ENCODE data around the gene MAGEF1. TPM values are rescaled to one million over a fixed set of nuclear protein-coding genes. Genes with fewer than 3 reads are reported as not detected.

Gene MAGEF1
- total and polyA plus RNA-seq, 2 of the 13 experiments (the other 11 are each of a cell fraction or from before 2014, with no cell fraction given) = 26.0 to 62.4 TPM

- Histone ChIP-seq H3K4me3 (replicated peaks in 1 of 3; ENCODE audit: insufficient read depth in 1 of 3, low read depth in 2 of 3, low read length in 3 of 3) (no peak overlapping the region), H4K20me1 (ENCODE audit: insufficient read depth, low read length) (no peaks in the 10 kb centered on the region; the same call in 1 of the 2 replicates), H3K4me1 (ENCODE audit: insufficient read depth, low read length) (peaks cover 33% of the 10 kb centered on the region), H3K4me2 (ENCODE audit: low read depth, low read length) (peak overlapping the region; percentile 85; the same call in 1 of the 2 replicates), H3K27ac (ENCODE audit: extremely low read length, insufficient read depth, low read length) (no peak overlapping the region), H2AFZ (ENCODE audit: low read length) (no peak overlapping the region), H3K27me3 (ENCODE audit: control insufficient read depth in 1 of 2, insufficient read depth in 2 of 2, low read length in 2 of 2) (no peaks in the 10 kb centered on the region; a peak in 1 of 5 replicates), H3K9ac (ENCODE audit: insufficient read depth, low read depth, low read length) (no peak overlapping the region), H3K36me3 (replicated peaks in 1 of 2; ENCODE audit: control insufficient read depth in 1 of 2, insufficient read depth in 2 of 2, low read length in 2 of 2) (peaks cover 0 to 5% of the 10 kb centered on the region in 2 experiments; a peak in 1 of 5 replicates), H3K9me3 (ENCODE audit: low read length) (no peaks in the 10 kb centered on the region), H3K79me2 (ENCODE audit: insufficient read depth, low read length) (peaks cover 23% of the 10 kb centered on the region)
- no peak for DNase-seq (ENCODE audit: low spot score)
- POLR2A ChIA-PET = no interaction called here
- 75% methylated on average over 2 of the region's 2 CpGs for WGBS (ENCODE audit: low lambda C conversion rate)
- TF ChIP-seq ZNF296 (CRISPR knock-in tag; conservative IDR thresholded peaks at IDR 0.05) (no peak), STAG1 (CRISPR knock-in tag; IDR thresholded peaks at IDR 0.05) (no peak), SAP130 (CRISPR knock-in tag; IDR thresholded peaks at IDR 0.05; ENCODE audit: low read depth) (no peak), NFE2L1 (CRISPR knock-in tag; IDR thresholded peaks at IDR 0.05; ENCODE audit: borderline replicate concordance) (no peak), NPAS2 (CRISPR knock-in tag; IDR thresholded peaks at IDR 0.05; ENCODE audit: borderline replicate concordance) (no peak), REXO4 (CRISPR knock-in tag; IDR thresholded peaks at IDR 0.05; ENCODE audit: borderline replicate concordance) (no peak), MYPOP (CRISPR knock-in tag; IDR thresholded peaks at IDR 0.05) (no peak), ZNF570 (CRISPR knock-in tag; IDR thresholded peaks at IDR 0.05; ENCODE audit: borderline replicate concordance) (no peak), GMEB2 (CRISPR knock-in tag; IDR thresholded peaks at IDR 0.05; ENCODE audit: low read depth) (no peak)
- no TSS peak for BruUV-seq (replicated peaks)
- CTCF ChIA-PET (ENCODE audit: low intra/inter-chr PET ratio, low total read pairs) = no interaction called here
- no peak for FAIRE-seq
- no peak for ATAC-seq
- in situ Hi-C loops (cut with HindIII; ENCODE audit: extremely low pct_ligation_motif_present, low pct_unique_long_range_greater_than_20kb) (no loop called here), intact Hi-C loops (cut with micrococcal nuclease; ENCODE audit: unreplicated experiment) (loop anchor here (5.0 kb wide), 1 partner anchor 146 kb away; no protein-coding TSS in a partner anchor)
These were observed 1.1 kb upstream of the MAGEF1 start for GRCh38 chr3:184713040-184713355.
